HG03139 (cell line): ENCODE results near the gene LLCFC1.
"Not testable (repeated sequence)": the region's sequence is repeated elsewhere in the genome, so short reads cannot be mapped to it uniquely, and the experiment has no call there.

Experiments used
- ATAC-seq: cut with Tn5 transposase; IDR thresholded peaks from one replicate; pipeline ENCODE4 v1.9.1; 2021; ENCODE audit not compliant: unreplicated experiment

Gene LLCFC1

DNA sequence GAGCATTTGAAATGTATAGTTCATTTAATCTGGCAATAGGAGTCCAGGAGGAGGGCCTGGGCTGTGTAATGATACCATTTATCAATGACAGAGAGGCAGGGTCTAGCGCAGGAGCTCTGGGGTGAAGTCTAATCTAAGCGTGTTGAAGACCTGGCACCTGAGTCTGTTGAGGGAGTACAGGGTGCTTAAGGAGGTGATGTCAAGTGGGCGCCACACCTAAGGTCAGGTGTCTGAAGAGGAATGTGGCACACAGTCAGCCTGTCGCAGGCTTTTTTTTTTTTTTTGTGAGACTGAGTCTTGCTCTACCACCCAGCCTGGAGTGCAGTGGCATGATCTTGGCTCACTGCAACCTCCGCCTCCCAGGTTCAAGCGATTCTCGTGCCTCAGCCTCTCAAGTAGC lies 2.3 kb downstream of the LLCFC1 start:
- ATAC-seq, result no peak

- ATAC-seq, result no peak
These were observed 3.5 kb downstream of the LLCFC1 start for GRCh38 chr7:142942746-142943145.

GRCh38 chr7:142943706-142944268 lies 4.5 kb downstream of the LLCFC1 start:
- ATAC-seq, result no peak

GRCh38 chr7:142945001-142945400 lies 5.7 kb downstream of the LLCFC1 start:
- no peak for ATAC-seq

GRCh38 chr7:142948603-142949002 lies 9.3 kb downstream of the LLCFC1 start:
- ATAC-seq, result no peak

DNA sequence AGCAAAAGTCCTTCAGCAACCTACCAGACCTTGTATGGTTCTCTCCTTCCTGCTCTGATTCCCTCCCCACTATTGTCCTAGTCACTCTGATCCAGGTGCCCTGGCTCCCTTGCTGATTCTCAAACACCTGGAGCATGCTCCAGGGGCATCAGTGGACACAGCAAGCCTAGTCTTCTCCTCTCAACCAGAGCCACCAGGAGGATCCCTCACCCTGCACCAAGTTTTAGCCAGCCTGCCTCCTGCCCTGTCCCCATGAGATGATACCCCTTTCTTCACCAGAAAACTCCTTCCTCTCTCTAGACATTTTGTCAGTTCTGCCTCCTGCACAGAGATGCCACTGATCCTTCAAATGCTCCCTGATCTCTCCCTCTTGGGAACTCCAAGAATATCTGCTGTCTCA lies 11.0 kb downstream of the LLCFC1 start:
- ATAC-seq, result no peak

DNA sequence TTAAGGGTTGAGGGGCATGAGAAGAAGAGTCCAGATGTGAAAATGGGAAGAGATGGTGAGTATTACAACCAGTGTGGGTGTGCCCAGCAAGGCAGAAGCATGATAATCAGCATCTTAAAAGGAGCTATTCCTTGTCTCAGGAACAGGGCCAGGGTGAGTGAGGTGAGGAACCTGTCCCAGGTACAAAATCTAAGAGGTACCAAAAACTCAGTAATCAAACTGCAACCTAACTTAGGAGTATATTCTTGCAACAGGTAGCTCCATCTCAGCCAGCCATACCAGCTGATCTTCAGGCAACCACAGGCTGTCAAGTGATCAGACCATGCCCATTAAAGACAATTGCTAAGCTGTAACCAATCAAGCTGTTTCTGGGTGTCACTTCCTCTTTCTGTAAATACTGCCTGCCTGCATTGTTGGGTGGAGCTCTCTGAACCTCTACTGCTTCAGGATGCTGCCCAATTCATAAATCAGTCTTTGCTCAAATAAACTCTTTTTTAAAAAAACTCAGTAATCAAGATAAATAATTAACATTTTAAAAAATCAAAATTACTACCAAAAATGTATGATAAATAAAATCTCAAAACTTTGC lies 15.5 kb downstream of the LLCFC1 start:
- ATAC-seq, result no peak

DNA sequence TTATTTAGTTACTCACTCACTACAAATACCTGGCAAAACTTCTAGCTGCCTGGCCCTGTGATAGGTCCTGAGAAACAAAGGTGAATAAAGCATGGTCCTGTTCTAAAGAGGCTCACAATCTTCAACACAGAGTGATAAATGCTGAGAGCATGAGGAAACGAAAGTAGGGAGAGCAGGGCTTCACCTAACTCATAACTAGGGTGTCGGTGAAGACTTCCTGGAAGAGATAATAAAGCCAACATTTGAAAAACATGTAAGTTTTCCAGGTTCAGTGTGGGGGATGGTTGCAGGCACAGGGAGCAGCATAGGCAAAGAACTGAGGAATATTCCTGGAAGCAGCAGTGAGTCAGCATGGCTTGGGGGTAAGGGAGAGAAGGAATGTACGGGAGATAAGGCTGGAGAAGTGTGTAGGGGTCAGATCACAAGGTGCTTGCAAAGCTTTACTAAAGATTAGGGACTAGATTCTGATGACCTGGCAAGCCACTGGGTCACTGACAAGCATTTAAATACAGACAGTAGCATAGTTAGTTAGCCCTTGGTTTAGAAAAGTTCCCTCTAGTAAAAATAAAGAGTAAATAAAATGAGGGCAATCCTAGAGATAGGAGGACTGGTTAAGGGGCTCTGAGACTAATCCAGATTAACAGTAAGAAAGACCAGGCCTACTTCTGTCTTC lies 17.8 kb downstream of the LLCFC1 start:
- ATAC-seq, result no peak

DNA sequence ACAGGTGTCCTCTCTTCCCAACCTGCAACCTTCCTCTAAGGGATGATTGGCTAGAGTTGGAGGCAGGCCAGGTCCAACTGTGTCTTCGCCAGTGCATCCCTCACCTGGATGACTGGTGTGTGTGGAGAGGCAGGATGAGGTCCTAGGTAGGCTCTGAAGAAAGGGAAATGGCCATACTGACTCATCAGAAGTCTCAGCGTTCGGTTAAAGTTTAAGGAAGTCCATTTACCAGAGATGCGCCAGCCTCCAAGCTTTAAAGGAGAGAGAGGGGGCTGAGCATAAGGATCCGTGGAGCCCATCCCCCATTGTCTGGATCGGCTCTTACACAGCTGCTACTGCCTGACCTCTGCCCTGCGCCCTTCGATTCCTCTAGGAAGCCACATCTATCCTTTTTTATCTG lies 18.4 kb downstream of the LLCFC1 start:
- no peak for ATAC-seq

GRCh38 chr7:142959202-142959601 lies 19.9 kb downstream of the LLCFC1 start:
- no peak for ATAC-seq

- ATAC-seq, result no peak
These were observed 21.8 kb downstream of the LLCFC1 start for GRCh38 chr7:142960955-142961512.

- ATAC-seq, result no peak
These were observed 22.3 kb downstream of the LLCFC1 start for GRCh38 chr7:142961595-142961972.

GRCh38 chr7:142961973-142962926 lies 23.0 kb downstream of the LLCFC1 start, which contains the start of gene KEL:
TSS of gene KEL (minus strand) at chr7:142962363. CDS start at chr7:142962206, 157 bp downstream.
- ATAC-seq, result no peak

- no peak for ATAC-seq
These were observed 23.7 kb downstream of the LLCFC1 start for GRCh38 chr7:142962991-142963390.

DNA sequence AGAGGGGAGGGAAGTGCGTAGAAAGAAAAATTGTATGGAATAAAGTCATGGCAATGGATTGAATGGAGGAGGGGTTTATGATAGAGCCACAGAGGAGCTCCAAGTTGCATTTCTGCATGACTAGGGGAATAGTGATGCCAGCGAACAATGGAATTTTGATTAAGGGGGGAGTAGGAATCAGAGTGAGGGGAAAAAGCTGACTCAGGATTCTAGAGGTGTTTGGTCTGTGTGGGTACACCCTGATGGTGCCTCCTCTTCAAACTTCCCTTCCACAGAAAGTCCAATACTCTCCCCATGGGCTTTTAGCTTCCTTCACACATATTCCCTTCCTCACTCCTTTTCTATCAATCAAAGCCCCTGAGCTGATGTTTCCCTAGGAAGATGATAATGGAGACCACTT lies 24.7 kb downstream of the LLCFC1 start:
- no peak for ATAC-seq

GRCh38 chr7:142964502-142965246 lies 25.4 kb downstream of the LLCFC1 start:
- no peak for ATAC-seq

DNA sequence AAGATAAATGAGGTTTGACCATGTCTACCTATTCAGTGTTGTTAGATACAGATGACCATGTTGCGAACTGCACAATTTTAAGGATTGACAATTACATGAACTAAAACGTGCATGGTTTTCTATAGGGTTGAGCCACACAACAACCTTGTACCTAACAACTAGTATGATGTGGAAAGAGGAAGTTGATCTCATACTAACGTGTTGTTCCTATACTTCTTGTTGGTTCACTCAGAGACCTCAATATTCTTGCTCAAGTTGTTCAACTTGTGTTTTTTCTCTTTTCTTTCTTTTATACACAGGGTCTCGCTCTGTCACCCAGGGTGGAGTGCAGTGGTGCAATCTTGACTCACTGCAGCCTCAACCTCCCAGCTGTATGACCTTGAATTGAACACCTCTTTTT lies 28.9 kb downstream of the LLCFC1 start:
- ATAC-seq, result no peak

DNA sequence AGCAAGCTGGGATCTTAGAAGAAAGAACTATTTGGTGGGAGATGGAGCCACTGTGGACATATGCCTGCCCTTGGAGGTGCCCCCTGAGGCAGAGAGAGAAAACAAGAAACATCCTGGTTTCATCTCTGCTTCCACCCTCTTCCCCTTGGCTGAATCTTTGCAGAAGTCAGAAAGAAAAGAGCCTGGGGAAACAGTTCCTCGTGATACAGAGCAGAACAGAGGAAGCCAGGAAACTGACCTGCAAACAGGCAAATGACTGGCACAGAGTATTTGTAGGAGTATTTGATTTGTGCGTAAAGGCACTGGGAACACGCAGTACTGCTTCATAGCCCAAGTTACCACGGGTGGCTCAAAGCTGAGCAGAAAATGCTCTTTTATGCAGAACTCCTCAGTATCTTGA lies 29.9 kb downstream of the LLCFC1 start:
- no peak for ATAC-seq

DNA sequence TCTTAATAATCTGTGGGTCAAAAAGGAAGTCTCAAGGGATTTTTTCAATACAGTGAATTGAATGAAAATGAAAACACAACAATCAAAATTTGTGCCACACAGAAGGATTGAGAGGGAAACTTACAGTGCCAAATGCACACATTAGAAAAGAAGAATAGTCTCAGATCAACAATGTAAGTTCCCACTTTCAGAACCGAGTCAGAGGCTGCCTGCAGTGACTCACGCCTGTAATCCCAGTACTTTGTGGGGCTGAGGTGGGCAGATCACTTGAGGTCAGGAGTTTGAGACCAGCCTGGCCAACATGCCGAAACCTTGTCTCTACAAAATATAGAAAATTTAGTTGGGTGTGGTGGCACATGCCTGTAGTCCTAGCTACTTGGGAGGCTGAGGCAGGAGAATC lies 35.3 kb downstream of the LLCFC1 start:
- no peak for ATAC-seq

DNA sequence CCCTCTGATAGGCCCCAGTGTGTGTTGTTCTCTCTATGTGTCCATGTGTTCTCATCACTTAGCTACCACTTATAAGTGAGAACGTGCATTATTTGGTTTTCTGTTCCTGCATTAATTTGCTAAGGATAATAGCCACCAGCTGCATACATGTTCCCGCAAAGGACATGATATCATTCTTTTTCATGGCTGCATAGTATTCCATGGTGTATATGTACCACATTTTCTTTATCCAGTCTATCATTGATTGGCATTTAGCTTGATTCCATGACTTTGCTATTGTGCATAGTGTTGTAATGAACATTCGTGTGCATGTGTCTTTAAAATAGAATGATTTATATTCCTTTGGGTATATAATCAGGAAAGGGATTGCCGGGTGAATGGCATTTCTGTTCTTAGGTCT lies 39.1 kb downstream of the LLCFC1 start:
- not testable (repeated sequence) for ATAC-seq
